Stimulated activated CD8-positive, alpha-beta memory T cell treated with anti-CD3 and anti-CD28 coated beads, Interleukin-7, amount 100 ng/mL, for 1 hour (primary cell): ENCODE measurements around the gene PDK2.

Experiments
- DNase-seq, 2 donors: peaks; one replicate each; pipeline ENCODE4 v3.0.0-alpha.2; 2020; ENCODE audit warnings: low read depth in 2 of 2

Gene PDK2

DNA sequence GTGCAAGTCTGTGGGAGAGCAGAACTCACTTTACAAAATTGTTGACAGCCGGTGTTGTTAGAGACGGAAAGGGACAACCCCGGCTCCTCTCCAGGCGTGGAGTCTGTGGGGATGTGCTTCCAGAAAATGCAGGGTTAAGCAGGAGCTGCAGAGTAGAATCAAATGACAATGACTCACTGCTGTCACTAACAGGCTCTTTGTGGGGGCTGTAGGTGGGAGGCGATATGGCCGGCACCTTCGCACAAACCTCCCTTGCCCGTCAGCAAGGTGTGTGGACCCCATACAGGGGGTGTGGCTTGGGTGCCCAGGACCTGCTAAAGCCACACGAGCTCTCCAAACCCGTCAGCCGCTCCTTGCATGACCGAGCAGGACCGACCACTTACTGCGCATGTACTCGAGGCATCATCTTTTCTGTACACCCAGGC lies 5.8 kb downstream of the PDK2 start:
- no peak for DNase-seq

- DNase-seq, result no peak
Measured at GRCh38 chr17:50101346-50102163, 6.4 kb downstream of the PDK2 start.

DNA sequence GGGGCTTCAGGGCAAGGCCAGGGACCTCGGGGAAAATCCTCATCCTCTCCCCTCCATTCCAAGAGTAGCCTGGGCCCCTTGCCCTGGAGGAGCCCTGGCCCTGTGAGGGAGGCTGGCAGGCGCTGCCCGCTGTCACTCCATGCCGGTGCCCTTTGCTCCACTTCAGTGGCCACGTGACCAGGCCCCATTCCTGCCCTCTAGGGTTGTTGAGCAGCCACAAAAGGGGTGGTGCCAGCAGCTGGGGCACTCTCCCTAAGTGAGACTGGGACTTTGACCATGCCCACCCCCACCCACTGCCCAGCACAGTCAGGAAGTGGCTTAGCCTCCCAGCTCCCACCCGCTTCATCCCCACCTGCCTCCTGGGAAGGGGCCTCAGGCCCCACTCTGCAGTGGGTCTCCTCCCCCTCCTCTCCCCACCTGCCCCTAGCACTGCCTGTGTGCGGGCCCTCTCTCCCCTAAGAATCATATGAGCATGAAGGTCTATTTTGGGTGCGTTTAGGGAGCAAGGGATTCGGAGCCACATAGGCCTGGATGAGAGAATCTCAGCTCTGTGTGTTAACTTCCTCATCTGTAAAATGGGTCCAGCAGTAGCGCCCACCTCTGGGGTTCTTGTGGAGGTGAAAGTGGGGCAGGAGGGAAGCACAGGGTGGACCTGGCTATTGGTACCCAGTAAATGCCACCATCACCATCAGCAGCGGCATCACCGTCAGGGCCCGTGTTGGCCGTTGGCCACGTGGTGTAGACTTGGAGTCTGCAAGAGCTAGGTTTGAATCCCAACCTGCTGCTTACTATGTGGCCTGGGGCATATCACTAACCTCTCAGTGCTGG lies 7.2 kb downstream of the PDK2 start:
- no peak for DNase-seq

GRCh38 chr17:50103252-50103651 lies 8.1 kb downstream of the PDK2 start:
- DNase-seq, result no peak

DNA sequence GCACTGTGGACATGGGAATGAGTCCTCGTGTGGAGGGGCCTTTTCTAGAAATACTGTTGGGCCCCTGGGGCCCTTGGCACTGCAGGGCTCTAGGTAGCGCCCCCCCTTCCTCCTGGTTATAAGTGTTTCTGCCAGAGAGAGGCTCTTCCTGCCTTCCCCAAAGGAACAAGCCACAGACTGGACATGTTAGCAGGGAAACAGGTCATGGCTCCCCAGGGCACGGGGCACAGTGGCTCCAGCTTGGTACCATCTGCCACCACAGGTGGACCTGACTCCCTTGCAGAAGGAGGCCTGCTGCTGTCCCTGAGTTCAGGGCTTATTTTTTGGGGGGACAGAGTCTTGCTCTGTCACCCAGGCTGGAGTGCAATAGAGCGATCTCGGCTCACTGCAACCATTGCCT lies 8.8 kb downstream of the PDK2 start:
- no peak for DNase-seq

GRCh38 chr17:50105811-50106210 lies 10.7 kb downstream of the PDK2 start:
- no peak for DNase-seq

DNA sequence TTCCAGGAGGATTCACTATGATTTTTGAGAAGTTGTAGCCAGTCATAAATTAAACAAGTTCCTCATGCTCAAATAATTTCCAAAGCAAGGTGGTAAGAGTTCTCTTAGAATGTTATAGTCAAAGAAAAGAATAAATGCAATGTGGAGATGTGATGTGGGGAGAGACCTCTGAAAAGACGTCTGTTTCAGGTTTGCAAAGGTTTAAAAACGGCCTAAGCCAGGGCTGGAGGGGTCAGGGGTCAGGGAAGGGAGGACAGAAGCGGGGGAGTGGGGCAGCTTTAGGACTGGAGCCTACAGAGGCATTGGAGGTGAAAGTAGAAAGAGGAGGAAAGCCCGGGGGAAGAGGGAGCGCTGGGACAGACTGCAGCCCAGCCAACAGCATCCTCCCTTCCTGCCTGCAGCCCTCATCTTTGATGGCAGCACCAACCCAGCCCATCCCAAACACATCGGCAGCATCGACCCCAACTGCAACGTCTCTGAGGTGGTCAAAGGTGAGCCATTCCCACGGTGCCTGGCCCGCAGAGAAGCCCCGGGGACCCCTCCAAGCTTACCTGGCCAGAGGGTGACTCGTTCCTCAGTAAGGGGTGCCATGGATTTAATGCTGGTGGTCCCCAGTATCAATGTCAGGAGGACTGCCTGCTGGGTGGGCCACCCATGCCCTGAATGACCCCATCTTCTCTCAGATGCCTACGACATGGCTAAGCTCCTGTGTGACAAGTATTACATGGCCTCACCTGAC lies 11.4 kb downstream of the PDK2 start:
- no peak for DNase-seq

- no peak for DNase-seq
Measured at GRCh38 chr17:50107790-50108414, 12.8 kb downstream of the PDK2 start.

- DNase-seq, result no peak
Measured at GRCh38 chr17:50108556-50108955, 13.4 kb downstream of the PDK2 start.

DNA sequence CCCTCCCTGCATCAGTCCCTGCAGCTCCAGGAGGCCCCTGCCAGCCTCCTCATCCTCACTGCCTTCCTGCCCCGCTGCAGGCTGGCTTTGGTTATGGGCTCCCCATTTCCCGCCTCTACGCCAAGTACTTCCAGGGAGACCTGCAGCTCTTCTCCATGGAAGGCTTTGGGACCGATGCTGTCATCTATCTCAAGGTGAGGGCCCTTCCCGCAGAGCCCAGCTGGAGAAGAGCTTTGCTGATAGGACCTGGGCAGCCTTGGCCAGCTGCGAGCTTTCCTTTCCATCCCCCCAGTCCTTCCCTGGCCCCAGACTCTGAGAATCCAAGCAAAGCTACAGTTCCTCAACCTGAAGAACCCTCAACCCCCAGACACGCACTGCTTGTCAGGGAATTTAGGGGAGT lies 14.1 kb downstream of the PDK2 start:
- no peak for DNase-seq

DNA sequence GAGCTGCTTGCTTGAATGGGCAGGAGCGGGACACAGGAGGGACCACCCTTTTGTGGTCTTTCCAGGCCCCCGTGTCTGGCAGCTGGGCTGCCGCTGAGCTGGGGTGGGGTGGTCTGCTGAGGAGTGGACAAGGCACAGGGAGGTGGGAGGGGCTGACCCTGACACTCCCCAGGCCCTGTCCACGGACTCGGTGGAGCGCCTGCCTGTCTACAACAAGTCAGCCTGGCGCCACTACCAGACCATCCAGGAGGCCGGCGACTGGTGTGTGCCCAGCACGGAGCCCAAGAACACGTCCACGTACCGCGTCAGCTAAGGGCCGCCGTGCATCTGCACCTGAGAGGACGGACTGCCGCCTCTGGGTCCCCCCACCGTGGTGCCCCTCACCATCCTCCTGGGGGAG lies 14.6 kb downstream of the PDK2 start:
- no peak for DNase-seq

DNA sequence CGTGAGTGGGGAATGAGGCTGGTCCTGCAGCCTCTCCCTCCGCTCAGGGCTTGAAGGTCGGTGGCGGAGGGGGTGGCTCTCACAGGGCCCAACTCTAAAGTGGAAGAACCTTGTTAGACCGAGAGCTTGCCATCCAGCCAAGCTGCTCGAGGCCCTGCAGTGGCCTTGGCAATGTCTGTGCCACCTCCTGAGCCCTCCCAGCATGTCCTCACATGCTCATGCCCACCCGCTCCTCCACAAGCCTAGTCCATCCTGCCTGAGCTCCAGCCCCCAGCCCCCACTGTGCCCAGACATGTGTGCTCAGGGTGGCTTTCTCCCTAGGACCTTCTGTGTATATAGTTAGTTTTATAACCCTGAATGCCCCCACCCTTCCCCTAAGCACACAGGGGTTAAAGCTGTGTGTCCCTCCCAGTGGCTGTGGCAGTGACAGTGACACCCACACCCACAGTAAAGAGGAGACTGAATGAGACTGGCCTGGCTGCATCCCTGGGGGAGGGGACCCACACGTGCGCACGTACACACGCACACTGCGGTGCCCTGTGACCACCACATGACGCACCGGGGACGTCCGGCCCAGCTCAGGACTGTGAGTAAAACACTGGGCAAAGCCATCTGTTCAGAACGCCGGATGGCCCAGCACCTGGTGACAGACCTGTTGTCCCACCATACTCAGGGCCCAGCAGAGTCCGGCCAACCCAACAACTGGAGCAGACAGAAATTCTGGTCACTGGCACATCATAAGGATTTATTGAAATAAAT lies 15.6 kb downstream of the PDK2 start:
- DNase-seq, result no peak

GRCh38 chr17:50111673-50112655 lies 16.8 kb downstream of the PDK2 start:
- no peak for DNase-seq

DNA sequence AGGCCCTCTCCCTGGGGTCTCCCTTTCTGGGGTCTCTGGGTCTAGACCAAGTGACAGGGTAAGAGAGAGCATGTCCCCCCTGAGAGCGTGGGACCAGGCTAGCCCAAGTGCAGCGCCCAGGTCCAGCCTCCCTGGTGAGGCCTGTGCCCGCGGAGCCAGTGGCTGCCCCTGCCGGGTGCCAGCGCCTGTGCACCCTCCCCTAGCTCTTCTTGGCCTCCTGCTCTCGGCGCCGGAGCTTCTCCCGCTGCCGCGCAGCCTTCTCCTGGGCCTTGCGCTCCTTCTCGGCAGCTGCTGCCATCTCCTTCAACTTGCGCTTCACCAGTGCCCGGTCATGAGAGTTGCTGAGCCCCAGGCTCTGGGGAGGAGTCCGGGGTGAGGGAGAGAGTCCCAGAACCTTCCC lies 17.5 kb downstream of the PDK2 start:
- no peak for DNase-seq

DNA sequence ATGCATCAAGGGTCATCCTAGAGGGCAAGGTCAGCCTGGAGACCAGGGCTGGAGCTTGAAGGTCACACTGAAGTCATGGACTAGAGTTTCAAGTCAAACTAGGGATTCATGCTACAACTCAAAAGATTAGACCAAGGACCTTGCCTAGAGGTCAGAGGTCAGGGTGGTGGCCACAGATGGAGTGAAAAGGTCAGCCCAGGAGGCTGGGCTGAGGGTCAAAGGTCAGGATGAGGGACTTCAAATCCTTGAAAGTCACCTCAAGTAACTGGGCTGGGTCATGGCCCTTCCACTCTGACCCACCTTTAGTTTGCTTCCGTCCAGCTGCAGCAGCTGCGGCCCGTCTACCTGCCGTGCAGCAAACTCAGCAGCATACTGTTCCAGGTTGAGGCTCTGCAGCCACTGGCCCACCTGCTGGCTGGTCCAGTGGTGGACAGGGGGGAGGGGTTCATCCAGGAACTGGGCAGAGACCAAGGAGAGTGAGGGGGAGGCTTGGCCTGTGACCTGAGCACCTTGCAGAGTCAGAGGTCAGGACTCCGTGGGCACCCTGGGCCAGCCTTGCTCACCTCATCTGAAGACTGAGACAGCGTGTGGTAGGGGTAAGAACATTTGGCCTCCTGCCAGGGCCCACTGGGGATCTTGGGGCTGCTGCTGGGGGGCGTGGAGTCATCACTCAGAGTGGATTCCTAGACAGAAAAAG lies 18.6 kb downstream of the PDK2 start:
- DNase-seq, result no peak

DNA sequence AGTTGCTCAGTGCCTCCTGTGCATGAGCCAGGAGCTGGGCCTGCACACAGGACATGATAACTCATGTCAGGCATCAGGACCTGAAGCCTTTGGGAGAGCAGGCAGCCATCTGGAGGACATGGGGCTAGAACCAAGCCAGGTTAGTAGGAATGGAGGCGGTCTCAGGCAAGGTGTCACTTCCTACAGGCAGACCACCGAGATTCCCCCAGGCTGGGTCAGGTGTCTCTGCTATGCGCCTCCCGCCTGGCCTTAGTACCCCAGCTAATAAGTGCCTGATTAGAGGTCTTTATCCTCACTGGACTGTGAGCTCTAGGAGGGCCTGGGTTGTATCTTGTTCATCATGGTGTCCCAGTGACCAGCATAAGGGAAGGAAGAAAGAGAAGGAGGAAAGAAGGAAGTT lies 19.2 kb downstream of the PDK2 start:
- DNase-seq, result no peak

- no peak for DNase-seq
Measured at GRCh38 chr17:50114849-50115357, 19.8 kb downstream of the PDK2 start.

DNA sequence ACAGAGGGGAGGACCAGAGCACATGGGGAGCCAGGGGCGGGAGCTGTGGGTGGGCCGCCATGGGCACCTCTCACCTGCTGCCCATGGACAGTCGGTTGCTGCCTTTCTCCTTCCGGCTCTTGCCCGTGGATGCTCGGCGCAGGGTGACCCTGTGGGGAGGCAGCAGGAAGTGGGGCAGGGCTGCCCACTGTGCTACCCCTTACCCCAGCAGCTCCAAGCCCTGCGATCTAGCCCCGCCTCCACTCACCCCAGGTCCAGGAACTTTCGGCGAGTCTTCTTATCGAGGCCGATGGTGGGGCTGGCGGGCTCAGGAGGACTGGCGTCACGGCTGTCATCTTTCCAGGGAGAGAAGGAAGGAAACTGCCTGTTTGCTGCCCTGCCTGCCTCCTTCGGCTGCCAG lies 20.6 kb downstream of the PDK2 start:
- DNase-seq, result no peak
